Lung (tissue), 12 donors: ENCODE results near the gene CKLF. TPM values are rescaled to one million over a fixed set of nuclear protein-coding genes. Genes with fewer than 3 reads are reported as not detected.
"Not testable (repeated sequence)": the region's sequence is repeated elsewhere in the genome, so short reads cannot be mapped to it uniquely, and the experiment has no call there.

Experiments
- ATAC-seq: fragments of 200-7000 bp; cut with Tn5 transposase; one replicate; pipeline ENCODE4 v1.9.1; 2020; ENCODE audit warnings: moderate number of reproducible peaks; ENCODE audit not compliant: insufficient read depth, low FRiP score
- DNase-seq, 3 donors: peaks; one replicate each; pipeline ENCODE4 v3.0.0-alpha.2; 2013 to 2017
- H3K27ac ChIP-seq, 2 donors: one replicate each; pipeline ENCODE4 v1.5.1; 2013; ENCODE audit warnings: mild to moderate bottlenecking in 2 of 2, moderate library complexity in 2 of 2, control low read depth in 1 of 2, inconsistent platforms in 1 of 2, low read depth in 1 of 2, low read length in 1 of 2
- H3K27me3 ChIP-seq, 3 donors: one replicate each; pipeline ENCODE4 v1.5.1; 2013; ENCODE audit warnings: low read length in 2 of 3; ENCODE audit not compliant: control insufficient read depth in 3 of 3, insufficient read depth in 3 of 3
- H3K36me3 ChIP-seq, 4 donors: one replicate each; pipeline ENCODE4 v1.5.1; 2013; ENCODE audit warnings: low read length in 4 of 4, mild to moderate bottlenecking in 1 of 4, moderate library complexity in 1 of 4; ENCODE audit not compliant: control insufficient read depth in 4 of 4, insufficient read depth in 4 of 4
- H3K4me1 ChIP-seq, 5 donors: one replicate each; pipeline ENCODE4 v1.5.1; 2013; ENCODE audit warnings: low read length in 5 of 5, mild to moderate bottlenecking in 2 of 5, moderate library complexity in 1 of 5; ENCODE audit not compliant: control insufficient read depth in 5 of 5, insufficient read depth in 5 of 5
- H3K4me3 ChIP-seq: one replicate; pipeline ENCODE4 v1.5.1; 2013; ENCODE audit warnings: mild to moderate bottlenecking, control low read depth, moderate library complexity
- H3K9ac ChIP-seq, 2 donors: one replicate each; pipeline ENCODE4 v1.5.1; 2013; ENCODE audit warnings: low read length in 2 of 2, control low read depth in 1 of 2; ENCODE audit not compliant: insufficient read depth in 1 of 2
- H3K9me3 ChIP-seq, 4 donors: one replicate each; pipeline ENCODE4 v1.5.1; 2013; ENCODE audit warnings: low read length in 3 of 4, mild to moderate bottlenecking in 1 of 4, moderate library complexity in 1 of 4; ENCODE audit not compliant: control insufficient read depth in 4 of 4, insufficient read depth in 3 of 4
- CTCF ChIP-seq: IDR thresholded peaks from 2 replicates; pipeline ENCODE4 v1.5.1; 2012; ENCODE audit warnings: mild to moderate bottlenecking; ENCODE audit errors: control extremely low read depth, extremely low read depth
- WGBS, 2 donors: extraction: QIAGEN DNeasy Blood & Tissue Kit; methylation state at CpG; one replicate each; pipeline ENCODE4 v1.1.7; 2013; 5-methylcytosine and 5-hydroxymethylcytosine counted together
- polyA plus RNA-seq, 2 donors: library from polyadenylated mRNA; stranded (reverse); fragments of 200-250 nt; gene quantifications; one replicate each; pipeline ENCODE4 v1.2.1, GENCODE V29; 2013
- total RNA-seq, 2 donors: library from RNA; depleted of rRNA in 1 of 2; stranded (reverse); fragments of >200 nt in 1 of 2; gene quantifications; one replicate each; pipeline ENCODE4 v1.2.1, GENCODE V29; 2014 to 2021
- donor health status: control.
- donor health status: control.
- donor health status: Bipolar disorder and iron deficiency.
- donor health status: healthy.
- donor health status: DM: yes; HTN: yes; CAD: no.

CKLF gene
- total and polyA plus RNA-seq, 4 donors: 43.1 to 133 (median 46.2) TPM

- ATAC-seq (no peak), DNase-seq (no peak)
- Histone ChIP-seq H3K9me3 (peaks cover 0 to 2% (median 0%) of the 10 kb centered on the region in 4 donors), H3K36me3 (no peaks in the 10 kb centered on the region), H3K9ac (no peak overlapping the region), H3K4me3 (no peak overlapping the region), H3K4me1 (peaks cover 0 to 1% (median 0%) of the 10 kb centered on the region in 5 donors), H3K27me3 (no peaks in the 10 kb centered on the region), H3K27ac (no peak overlapping the region)
- no peak for TF ChIP-seq CTCF
- 49 to 57% methylated on average over 7 of the region's 7 CpGs for WGBS, 2 donors
Observed at GRCh38 chr16:66594739-66595138, 42.4 kb downstream of the CKLF start.

GRCh38 chr16:66596559-66596958 lies 44.2 kb downstream of the CKLF start:
- 99% methylated on average over 4 of the region's 4 CpGs for WGBS, 2 donors
- not testable (repeated sequence) for H3K9ac ChIP-seq, H3K36me3 ChIP-seq, H3K27me3 ChIP-seq, ATAC-seq, H3K27ac ChIP-seq, H3K4me3 ChIP-seq, H3K4me1 ChIP-seq, H3K9me3 ChIP-seq, DNase-seq

GRCh38 chr16:66596986-66597848 lies 44.8 kb downstream of the CKLF start:
- no peak for TF ChIP-seq CTCF
- H3K27me3 ChIP-seq: no peaks in the 10 kb centered on the region
- DNase-seq (no peak), ATAC-seq (no peak)
- 71 to 81% methylated on average over 5 of the region's 5 CpGs for WGBS, 2 donors
- no peak overlapping the region for H3K27ac ChIP-seq
- H3K36me3 ChIP-seq: no peaks in the 10 kb centered on the region
- no peak overlapping the region for H3K4me3 ChIP-seq
- no peak overlapping the region for H3K9ac ChIP-seq
- H3K9me3 ChIP-seq: peaks cover 0 to 2% (median 0%) of the 10 kb centered on the region in 4 donors
- H3K4me1 ChIP-seq: no peaks in the 10 kb centered on the region

GRCh38 chr16:66598111-66598510 lies 45.7 kb downstream of the CKLF start:
- no peaks in the 10 kb centered on the region for H3K27me3 ChIP-seq

More at GRCh38 chr16:66598111-66598510, 45.7 kb downstream of the CKLF start:
- TF ChIP-seq CTCF: no peak
- DNase-seq (peak in 1 of 3 donors; percentile 51), ATAC-seq (no peak)
- Histone ChIP-seq H3K9ac (no peak overlapping the region), H3K27ac (no peak overlapping the region), H3K9me3 (peaks cover 0 to 2% (median 0%) of the 10 kb centered on the region in 4 donors), H3K36me3 (no peaks in the 10 kb centered on the region), H3K4me3 (no peak overlapping the region), H3K4me1 (no peaks in the 10 kb centered on the region)
- 55 to 58% methylated on average over 3 of the region's 3 CpGs for whole genome bisulfite sequencing, 2 donors
